CD4-positive, alpha-beta T cell (primary cell): ENCODE results near the gene F7. TPM values are rescaled to one million over a fixed set of nuclear protein-coding genes. Genes with fewer than 3 reads are reported as not detected.
"Not testable (repeated sequence)": the region's sequence is repeated elsewhere in the genome, so short reads cannot be mapped to it uniquely, and the experiment has no call there.

Source experiments
- ATAC-seq: fragments of 200-7000 bp; cut with Tn5 transposase; one replicate; pipeline ENCODE4 v1.10.0; 2022; ENCODE audit warnings: mild to moderate bottlenecking; ENCODE audit not compliant: poor library complexity
- CTCF ChIA-PET: fragments of 350-600 bp; sonication (Branson Sonifier 250); formaldehyde crosslinking; loops from one replicate; lab custom pipeline; 2021; ENCODE audit warnings: antibody characterized with exemption, inconsistent platforms; lab: Charles Lee
- POLR2A ChIA-PET: fragments of 350-600 bp; sonication (Branson Sonifier 250); formaldehyde crosslinking; loops from one replicate; lab custom pipeline; 2021; ENCODE audit warnings: antibody characterized with exemption, inconsistent platforms; lab: Charles Lee
- DNase-seq, 14 experiments: peaks; one replicate each; pipeline ENCODE4 v3.0.0-alpha.2; 2013 to 2020; ENCODE audit warnings: mixed read lengths in 2 of 14
- H3K27ac ChIP-seq, 2 donors: one replicate each; pipeline versions ENCODE4 v1.5.1 to v1.7.0; 2013; ENCODE audit warnings: low read length in 2 of 2, low read depth in 1 of 2, mild to moderate bottlenecking in 1 of 2
- H3K27me3 ChIP-seq, 2 experiments: 1 replicate in 1 of 2; 2 replicates in 1 of 2; pipeline versions ENCODE4 v1.6.1 to v1.7.0; 2013; ENCODE audit warnings: low read length in 2 of 2, control low read depth in 1 of 2, mild to moderate bottlenecking in 1 of 2, moderate library complexity in 1 of 2; ENCODE audit not compliant: insufficient read depth in 2 of 2, control insufficient read depth in 1 of 2
- H3K36me3 ChIP-seq: one replicate; pipeline ENCODE4 v1.6.1; 2013; ENCODE audit warnings: low read length, control low read depth; ENCODE audit not compliant: insufficient read depth
- H3K4me1 ChIP-seq: one replicate; pipeline ENCODE4 v1.6.1; 2013; ENCODE audit warnings: low read length, control low read depth; ENCODE audit not compliant: insufficient read depth
- H3K4me3 ChIP-seq: one replicate; pipeline ENCODE4 v1.5.1; 2013; ENCODE audit warnings: mild to moderate bottlenecking, low read length, moderate library complexity
- H3K9me3 ChIP-seq, 2 experiments: 1 replicate in 1 of 2; 2 replicates in 1 of 2; pipeline versions ENCODE4 v1.6.1 to v1.7.0; 2013; ENCODE audit warnings: low read length in 2 of 2, mild to moderate bottlenecking in 2 of 2, control low read depth in 1 of 2, moderate library complexity in 1 of 2; ENCODE audit not compliant: control insufficient read depth in 1 of 2, insufficient read depth in 1 of 2
- H3K27ac Mint-ChIP-seq: one replicate; pipeline ENCODE4 v1.8.0; 2020; ENCODE audit warnings: mixed read lengths
- H3K27me3 Mint-ChIP-seq: one replicate; pipeline ENCODE4 v1.8.0; 2021; ENCODE audit warnings: mixed read lengths
- H3K36me3 Mint-ChIP-seq: one replicate; pipeline ENCODE4 v1.8.0; 2021; ENCODE audit warnings: low read depth, mixed read lengths
- H3K4me1 Mint-ChIP-seq: one replicate; pipeline ENCODE4 v1.8.0; 2021; ENCODE audit warnings: low read depth, mixed read lengths
- H3K4me3 Mint-ChIP-seq: one replicate; pipeline ENCODE4 v1.8.0; 2020; ENCODE audit warnings: mild to moderate bottlenecking, mixed read lengths
- H3K9me3 Mint-ChIP-seq: one replicate; pipeline ENCODE4 v1.8.0; 2020; ENCODE audit warnings: mixed read lengths
- CTCF ChIP-seq: fragments of 200-600 bp; IDR thresholded peaks from one replicate; pipeline ENCODE4 v1.8.0; 2022; ENCODE audit warnings: antibody characterized with exemption, mild to moderate bottlenecking
- intact Hi-C, 2 experiments: fragments of 100-400 bp; cut with DNase I in 1 of 2; cut with micrococcal nuclease in 1 of 2; formaldehyde crosslinking; loops; one replicate each; pipeline versions ENCODE4 v1.15.1 to v1.9.0; 2023 to 2025; cut with DNase I, micrococcal nuclease
- total RNA-seq, 174 experiments: library from RNA in 2 of 174; stranded (reverse) in 2 of 174; gene quantifications; one replicate each; pipeline ENCODE4 v1.2.3 and lab custom pipeline; 2021 to 2026

F7 gene
- total RNA-seq, 2 experiments from 2014 or later: not detected

- no peak for TF ChIP-seq CTCF
- no peaks in the 10 kb centered on the region for H3K9me3 Mint-ChIP-seq
- H3K36me3 Mint-ChIP-seq: no peaks in the 10 kb centered on the region
- Histone ChIP-seq H3K4me1 (peaks cover 13% of the 10 kb centered on the region), H3K9me3 (no peaks in the 10 kb centered on the region), H3K27ac (no peak overlapping the region), H3K36me3 (no peaks in the 10 kb centered on the region), H3K4me3 (no peak overlapping the region), H3K27me3 (peaks cover 11 to 17% of the 10 kb centered on the region in 2 experiments)
- no peak for ATAC-seq
- no peak overlapping the region for H3K27ac Mint-ChIP-seq
- intact Hi-C loops: no loop called here
- ChIA-PET CTCF (no interaction called here), POLR2A (no interaction called here)
- H3K4me3 Mint-ChIP-seq: no peak overlapping the region
- H3K27me3 Mint-ChIP-seq: peaks cover 8% of the 10 kb centered on the region
- H3K4me1 Mint-ChIP-seq: no peaks in the 10 kb centered on the region
- DNase-seq: no peak
These were observed 396 bp downstream of the F7 start for GRCh38 chr13:113105921-113106452.

- Mint-ChIP-seq H3K9me3 (no peaks in the 10 kb centered on the region), H3K27me3 (peaks cover 8% of the 10 kb centered on the region), H3K4me1 (no peaks in the 10 kb centered on the region), H3K4me3 (no peak overlapping the region), H3K36me3 (no peaks in the 10 kb centered on the region), H3K27ac (no peak overlapping the region)
- ATAC-seq (no peak), DNase-seq (no peak)
- CTCF ChIA-PET: no interaction called here
- no peaks in the 10 kb centered on the region for H3K9me3 ChIP-seq
- H3K27ac ChIP-seq: no peak overlapping the region
- H3K27me3 ChIP-seq: peaks cover 13 to 19% of the 10 kb centered on the region in 2 experiments
- intact Hi-C loops: no loop called here
- peaks cover 14% of the 10 kb centered on the region for H3K4me1 ChIP-seq
- H3K4me3 ChIP-seq: no peak overlapping the region
- no peak for TF ChIP-seq CTCF
- no peaks in the 10 kb centered on the region for H3K36me3 ChIP-seq
- POLR2A ChIA-PET: no interaction called here
These were observed 1.2 kb downstream of the F7 start for GRCh38 chr13:113106711-113107351.

- POLR2A ChIA-PET, DNase-seq, H3K27me3 Mint-ChIP-seq, H3K4me3 Mint-ChIP-seq, CTCF ChIA-PET, H3K9me3 ChIP-seq, H3K36me3 Mint-ChIP-seq, H3K4me1 Mint-ChIP-seq, intact Hi-C loops, H3K4me3 ChIP-seq, H3K27ac ChIP-seq, H3K27ac Mint-ChIP-seq, H3K9me3 Mint-ChIP-seq, ATAC-seq, H3K36me3 ChIP-seq: not testable (repeated sequence)
- Histone ChIP-seq H3K4me1 (peaks cover 21% of the 10 kb centered on the region), H3K27me3 (peaks cover 13 to 19% of the 10 kb centered on the region in 2 experiments)
These were observed 2.9 kb downstream of the F7 start for GRCh38 chr13:113108521-113108920.
